Cardiac fibroblast (primary cell): ENCODE data around the gene PAQR4.

Experiments used
- DNase-seq, 2 donors: peaks; one replicate each; pipeline versions ENCODE4 v3.0.0 to v3.0.0-alpha.2; 2010; ENCODE audit warnings: low read depth in 2 of 2
- H3K4me3 ChIP-seq, 2 donors: replicated peaks in 1 of 2; 1 replicate in 1 of 2; 2 replicates in 1 of 2; pipeline ENCODE4 v1.5.1; 2011; ENCODE audit warnings: low read depth in 2 of 2, low read length in 2 of 2, mild to moderate bottlenecking in 2 of 2, moderate library complexity in 1 of 2
- CTCF ChIP-seq: IDR thresholded peaks from one replicate; pipeline ENCODE4 v1.5.1; 2011; ENCODE audit warnings: low read depth, mild to moderate bottlenecking, low read length, inconsistent platforms

PAQR4 gene

DNA sequence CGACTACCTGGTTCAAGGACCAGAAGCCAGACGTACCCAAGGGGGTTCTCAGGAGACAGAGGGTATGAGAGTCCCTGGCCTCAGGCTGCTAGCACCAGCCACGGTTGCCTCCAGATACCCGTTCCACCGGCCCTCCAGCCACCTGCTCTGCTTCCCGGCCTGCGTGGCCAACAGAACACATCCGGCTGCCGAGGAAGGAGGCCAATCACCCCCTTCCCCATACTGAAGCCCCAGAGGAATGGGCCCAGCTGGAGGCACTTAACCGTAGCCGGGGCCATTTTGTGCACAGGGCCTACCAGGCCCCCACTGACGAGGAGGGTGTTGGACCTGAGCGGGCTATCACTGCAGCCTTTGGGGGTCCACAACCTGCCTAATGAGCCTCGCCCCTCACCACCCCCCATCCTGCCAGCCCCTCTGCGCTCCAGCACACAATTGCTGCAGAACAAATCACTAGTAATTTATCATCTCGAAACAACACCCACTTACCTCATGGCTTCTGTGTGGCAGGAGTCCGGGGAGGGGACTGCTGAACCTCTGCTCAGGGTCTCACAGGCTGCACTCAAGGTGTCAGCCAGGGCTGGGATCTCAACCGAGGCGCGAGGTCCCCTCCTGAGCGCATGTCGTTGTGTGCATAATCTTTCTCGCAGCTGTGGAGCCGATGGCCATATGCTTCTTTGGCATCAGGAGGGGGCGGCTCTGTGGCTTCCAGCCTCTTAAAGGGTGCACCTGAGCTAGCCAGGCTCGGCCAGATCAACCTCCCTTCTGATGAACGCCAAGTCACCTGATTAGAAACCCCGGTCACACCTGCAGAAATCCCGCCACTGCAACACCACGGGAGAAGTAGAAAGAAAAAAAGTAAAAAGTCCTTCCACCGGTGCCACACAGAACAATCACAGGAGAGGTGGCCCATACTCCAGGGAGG is 15.2 kb upstream of the PAQR4 start:
- no peak for DNase-seq
- no peak overlapping the region for H3K4me3 ChIP-seq
- no peak for TF ChIP-seq CTCF

- no peak for TF ChIP-seq CTCF
- DNase-seq: no peak
- H3K4me3 ChIP-seq: no peak overlapping the region
These were observed 14.3 kb upstream of the PAQR4 start for GRCh38 chr16:2954656-2955381.

DNA sequence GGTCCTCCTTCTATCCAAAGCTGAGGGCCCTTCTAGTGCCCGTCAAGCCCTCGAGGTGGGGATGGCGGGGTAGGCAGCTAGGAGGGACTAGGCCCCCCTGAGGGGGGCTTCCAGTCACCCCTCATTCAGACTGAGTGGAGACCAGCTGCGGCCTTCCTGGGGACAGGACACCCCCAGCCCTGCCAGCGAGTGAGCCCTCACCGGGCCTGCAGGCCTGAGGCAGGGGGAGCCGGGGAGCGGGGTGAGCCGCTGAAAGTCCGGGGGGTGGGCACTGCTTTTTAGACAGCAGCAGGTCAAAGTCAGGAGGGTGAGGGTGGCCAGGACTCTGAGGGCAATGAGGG is 13.7 kb upstream of the PAQR4 start:
- H3K4me3 ChIP-seq: no peak overlapping the region
- TF ChIP-seq CTCF: no peak
- DNase-seq: no peak

DNA sequence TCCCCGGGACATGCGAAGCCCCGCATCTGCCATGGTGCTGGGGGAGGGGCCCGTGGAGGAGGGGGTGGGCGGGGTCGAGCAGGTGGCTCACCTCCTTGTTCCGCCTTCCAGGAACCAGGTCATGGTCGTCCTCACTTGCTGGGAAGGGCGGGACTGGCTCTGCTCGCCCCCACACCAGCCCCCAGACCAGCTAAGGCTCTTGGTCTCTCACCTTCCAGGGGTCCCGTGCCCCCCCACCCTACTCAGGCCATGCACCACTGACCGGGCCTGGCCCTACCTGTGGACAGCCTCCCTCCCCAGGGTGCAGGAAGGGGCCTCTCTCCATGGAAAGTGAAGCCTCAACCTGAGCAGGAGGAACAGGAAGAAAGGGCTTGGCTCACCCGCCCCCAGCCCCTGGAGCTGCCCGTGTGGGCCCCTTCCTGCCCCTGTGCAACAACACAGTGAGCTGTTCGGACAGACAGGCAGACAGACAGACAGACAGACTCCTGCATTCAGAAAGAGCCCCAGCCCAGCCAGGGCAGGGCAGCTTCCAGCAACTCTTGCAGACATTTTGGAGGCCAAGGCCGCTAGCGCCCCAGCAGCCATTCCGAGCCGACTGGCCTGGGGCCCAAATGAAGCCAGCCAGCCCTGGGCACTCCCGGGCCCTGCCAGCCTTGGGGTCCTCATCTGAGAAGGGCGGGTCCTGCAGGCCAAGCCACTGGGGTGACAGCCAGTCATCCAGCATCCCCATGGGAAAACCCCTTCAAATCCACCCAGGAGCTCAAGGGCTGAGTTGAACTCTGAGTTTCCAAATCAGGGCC is 13.2 kb upstream of the PAQR4 start:
- TF ChIP-seq CTCF: no peak
- no peak for DNase-seq
- no peak overlapping the region for H3K4me3 ChIP-seq

DNA sequence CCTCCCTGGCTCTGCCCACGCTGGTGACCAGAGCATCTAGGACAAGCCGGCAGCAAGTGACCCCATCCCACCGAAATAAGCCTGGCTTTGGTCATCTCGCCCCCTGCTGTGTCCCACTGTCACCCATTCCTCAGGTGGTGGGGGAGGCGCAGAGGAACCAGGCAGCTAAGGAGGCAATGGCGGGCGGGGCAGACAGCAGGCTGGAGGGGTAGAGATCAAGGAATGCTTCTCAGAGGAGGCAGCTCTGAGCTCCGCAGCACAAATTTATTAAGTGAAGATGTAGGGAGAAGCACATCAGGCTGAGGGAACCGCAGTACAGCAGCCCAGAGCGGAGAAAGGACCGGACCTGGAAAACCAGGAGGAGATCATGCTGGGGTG is 12.6 kb upstream of the PAQR4 start:
- DNase-seq: no peak
- no peak for TF ChIP-seq CTCF
- H3K4me3 ChIP-seq: no peak overlapping the region

DNA sequence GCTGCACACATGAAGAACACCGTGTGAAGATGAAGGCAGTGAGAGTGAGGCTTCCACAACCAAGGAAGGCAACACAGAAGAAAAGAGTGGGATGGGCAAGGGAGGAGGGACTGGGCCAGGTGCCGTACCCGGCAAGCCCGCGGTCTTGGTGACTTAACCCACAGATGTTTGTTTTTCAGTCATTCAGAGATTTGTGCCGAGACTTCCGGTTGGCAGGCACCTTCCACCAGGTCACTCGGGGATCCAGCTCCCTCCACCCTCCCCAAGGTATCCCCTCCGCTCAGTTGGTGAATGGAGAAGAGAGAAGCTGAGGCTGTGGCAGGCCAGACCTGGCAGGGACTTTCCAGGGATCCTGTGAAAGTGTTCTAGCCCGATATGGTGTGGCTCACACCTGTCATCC is 9.9 kb upstream of the PAQR4 start:
- H3K4me3 ChIP-seq: no peak overlapping the region
- no peak for DNase-seq
- TF ChIP-seq CTCF: no peak
